WTC11 (cell line): ENCODE results near the gene SLC25A21.

ENCODE experiments used
- ATF3 ChIP-seq: sonication (generic); formaldehyde crosslinking; conservative IDR thresholded peaks from 2 replicates; pipeline ENCODE4 v1.8.1; 2022; ENCODE audit warnings: mild to moderate bottlenecking, missing genetic modification reagents
- CREB1 ChIP-seq: sonication (generic); formaldehyde crosslinking; IDR thresholded peaks from 2 replicates; pipeline ENCODE4 v1.8.0; 2023; ENCODE audit warnings: mild to moderate bottlenecking, missing genetic modification reagents
- CREM ChIP-seq: sonication (generic); formaldehyde crosslinking; IDR thresholded peaks from 2 replicates; pipeline ENCODE4 v1.8.1; 2022; ENCODE audit warnings: mild to moderate bottlenecking, missing genetic modification reagents, moderate library complexity
- GABPB1 ChIP-seq: sonication (generic); formaldehyde crosslinking; IDR thresholded peaks from 2 replicates; pipeline ENCODE4 v1.8.1; 2023; ENCODE audit warnings: mild to moderate bottlenecking, missing genetic modification reagents
- MYBL2 ChIP-seq: sonication (generic); formaldehyde crosslinking; IDR thresholded peaks from 2 replicates; pipeline ENCODE4 v1.8.1; 2023; ENCODE audit warnings: mild to moderate bottlenecking, moderate library complexity, missing genetic modification reagents
- TCF7 ChIP-seq: sonication (generic); formaldehyde crosslinking; IDR thresholded peaks from 2 replicates; pipeline ENCODE4 v1.8.0; 2022; ENCODE audit warnings: mild to moderate bottlenecking, low read depth, missing genetic modification reagents, moderate library complexity
- TEAD4 ChIP-seq: sonication (generic); formaldehyde crosslinking; IDR thresholded peaks from 2 replicates; pipeline ENCODE4 v1.8.0; 2022; ENCODE audit warnings: mild to moderate bottlenecking, missing genetic modification reagents
- TP53 ChIP-seq: sonication (generic); formaldehyde crosslinking; IDR thresholded peaks from 2 replicates; pipeline ENCODE4 v1.8.1; 2023; ENCODE audit warnings: mild to moderate bottlenecking, missing genetic modification reagents
- ZNF138 ChIP-seq: sonication (generic); formaldehyde crosslinking; conservative IDR thresholded peaks from 2 replicates; pipeline ENCODE4 v1.8.1; 2022; ENCODE audit warnings: mild to moderate bottlenecking, moderate library complexity, missing genetic modification reagents
- TF ChIP-seq, protein P1 (sequence below): sonication (generic); formaldehyde crosslinking; IDR thresholded peaks from 2 replicates; pipeline ENCODE4 v1.8.1; 2023; ENCODE audit warnings: mild to moderate bottlenecking, missing genetic modification reagents
- TF ChIP-seq, protein P2 (sequence below): fragments of 200-600 bp; IDR thresholded peaks from 2 replicates; pipeline ENCODE4 v1.8.0; 2022; ENCODE audit warnings: antibody characterized with exemption
- TF ChIP-seq, protein P3 (sequence below): sonication (generic); formaldehyde crosslinking; IDR thresholded peaks from 2 replicates; pipeline ENCODE4 v1.8.1; 2023; ENCODE audit warnings: mild to moderate bottlenecking, missing genetic modification reagents, borderline replicate concordance

DNA sequence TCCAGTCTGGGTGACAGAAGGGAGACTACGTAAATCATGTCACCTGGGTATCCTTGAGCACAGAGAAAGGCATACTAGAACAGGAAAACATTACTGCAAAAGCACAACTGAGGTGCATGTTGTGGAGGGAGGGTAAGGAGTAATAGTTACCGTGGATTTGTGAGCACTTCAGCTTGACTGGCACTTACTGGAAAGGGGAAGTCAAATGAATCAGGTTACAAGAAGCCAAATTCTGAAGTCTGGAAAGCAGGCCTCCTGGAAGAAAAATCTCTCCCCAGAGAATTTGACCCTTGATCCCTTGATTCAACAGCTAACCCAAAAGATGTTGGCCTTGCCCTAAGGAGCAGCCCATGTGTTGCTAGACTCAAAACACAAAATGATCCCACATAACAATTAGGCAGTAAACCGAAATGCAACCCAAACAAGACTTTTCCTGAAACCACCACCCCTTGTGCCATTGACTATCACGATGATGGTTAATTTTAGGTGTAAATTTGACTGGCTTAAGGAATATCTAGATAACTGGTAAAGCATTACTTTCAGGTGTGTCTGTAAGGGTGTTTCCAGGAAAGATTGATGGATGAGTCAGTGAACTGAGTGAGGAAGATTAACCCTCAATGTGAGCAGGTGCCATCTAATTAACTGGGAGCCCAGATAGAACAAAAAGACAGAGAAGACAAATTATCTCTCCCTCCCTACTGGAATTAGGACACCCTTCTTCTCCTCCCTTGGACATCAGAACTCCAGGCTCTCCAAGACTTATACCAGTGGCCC, 108.8 kb downstream of the SLC25A21 start:
- TF ChIP-seq, protein P1, sequence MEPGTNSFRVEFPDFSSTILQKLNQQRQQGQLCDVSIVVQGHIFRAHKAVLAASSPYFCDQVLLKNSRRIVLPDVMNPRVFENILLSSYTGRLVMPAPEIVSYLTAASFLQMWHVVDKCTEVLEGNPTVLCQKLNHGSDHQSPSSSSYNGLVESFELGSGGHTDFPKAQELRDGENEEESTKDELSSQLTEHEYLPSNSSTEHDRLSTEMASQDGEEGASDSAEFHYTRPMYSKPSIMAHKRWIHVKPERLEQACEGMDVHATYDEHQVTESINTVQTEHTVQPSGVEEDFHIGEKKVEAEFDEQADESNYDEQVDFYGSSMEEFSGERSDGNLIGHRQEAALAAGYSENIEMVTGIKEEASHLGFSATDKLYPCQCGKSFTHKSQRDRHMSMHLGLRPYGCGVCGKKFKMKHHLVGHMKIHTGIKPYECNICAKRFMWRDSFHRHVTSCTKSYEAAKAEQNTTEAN (CRISPR knock-in tag), result no peak
- TF ChIP-seq TP53 (CRISPR knock-in tag), result no peak
- no peak for TF ChIP-seq GABPB1 (CRISPR knock-in tag)
- no peak for TF ChIP-seq ATF3 (CRISPR knock-in tag)
- TF ChIP-seq TEAD4 (CRISPR knock-in tag), result no peak
- TF ChIP-seq, protein P2, sequence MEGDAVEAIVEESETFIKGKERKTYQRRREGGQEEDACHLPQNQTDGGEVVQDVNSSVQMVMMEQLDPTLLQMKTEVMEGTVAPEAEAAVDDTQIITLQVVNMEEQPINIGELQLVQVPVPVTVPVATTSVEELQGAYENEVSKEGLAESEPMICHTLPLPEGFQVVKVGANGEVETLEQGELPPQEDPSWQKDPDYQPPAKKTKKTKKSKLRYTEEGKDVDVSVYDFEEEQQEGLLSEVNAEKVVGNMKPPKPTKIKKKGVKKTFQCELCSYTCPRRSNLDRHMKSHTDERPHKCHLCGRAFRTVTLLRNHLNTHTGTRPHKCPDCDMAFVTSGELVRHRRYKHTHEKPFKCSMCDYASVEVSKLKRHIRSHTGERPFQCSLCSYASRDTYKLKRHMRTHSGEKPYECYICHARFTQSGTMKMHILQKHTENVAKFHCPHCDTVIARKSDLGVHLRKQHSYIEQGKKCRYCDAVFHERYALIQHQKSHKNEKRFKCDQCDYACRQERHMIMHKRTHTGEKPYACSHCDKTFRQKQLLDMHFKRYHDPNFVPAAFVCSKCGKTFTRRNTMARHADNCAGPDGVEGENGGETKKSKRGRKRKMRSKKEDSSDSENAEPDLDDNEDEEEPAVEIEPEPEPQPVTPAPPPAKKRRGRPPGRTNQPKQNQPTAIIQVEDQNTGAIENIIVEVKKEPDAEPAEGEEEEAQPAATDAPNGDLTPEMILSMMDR, result no peak
- TF ChIP-seq TCF7 (CRISPR knock-in tag), result no peak
- TF ChIP-seq CREB1 (CRISPR knock-in tag), result no peak
- no peak for TF ChIP-seq CREM (CRISPR knock-in tag)
- TF ChIP-seq ZNF138 (CRISPR knock-in tag), result no peak
- TF ChIP-seq, protein P3, sequence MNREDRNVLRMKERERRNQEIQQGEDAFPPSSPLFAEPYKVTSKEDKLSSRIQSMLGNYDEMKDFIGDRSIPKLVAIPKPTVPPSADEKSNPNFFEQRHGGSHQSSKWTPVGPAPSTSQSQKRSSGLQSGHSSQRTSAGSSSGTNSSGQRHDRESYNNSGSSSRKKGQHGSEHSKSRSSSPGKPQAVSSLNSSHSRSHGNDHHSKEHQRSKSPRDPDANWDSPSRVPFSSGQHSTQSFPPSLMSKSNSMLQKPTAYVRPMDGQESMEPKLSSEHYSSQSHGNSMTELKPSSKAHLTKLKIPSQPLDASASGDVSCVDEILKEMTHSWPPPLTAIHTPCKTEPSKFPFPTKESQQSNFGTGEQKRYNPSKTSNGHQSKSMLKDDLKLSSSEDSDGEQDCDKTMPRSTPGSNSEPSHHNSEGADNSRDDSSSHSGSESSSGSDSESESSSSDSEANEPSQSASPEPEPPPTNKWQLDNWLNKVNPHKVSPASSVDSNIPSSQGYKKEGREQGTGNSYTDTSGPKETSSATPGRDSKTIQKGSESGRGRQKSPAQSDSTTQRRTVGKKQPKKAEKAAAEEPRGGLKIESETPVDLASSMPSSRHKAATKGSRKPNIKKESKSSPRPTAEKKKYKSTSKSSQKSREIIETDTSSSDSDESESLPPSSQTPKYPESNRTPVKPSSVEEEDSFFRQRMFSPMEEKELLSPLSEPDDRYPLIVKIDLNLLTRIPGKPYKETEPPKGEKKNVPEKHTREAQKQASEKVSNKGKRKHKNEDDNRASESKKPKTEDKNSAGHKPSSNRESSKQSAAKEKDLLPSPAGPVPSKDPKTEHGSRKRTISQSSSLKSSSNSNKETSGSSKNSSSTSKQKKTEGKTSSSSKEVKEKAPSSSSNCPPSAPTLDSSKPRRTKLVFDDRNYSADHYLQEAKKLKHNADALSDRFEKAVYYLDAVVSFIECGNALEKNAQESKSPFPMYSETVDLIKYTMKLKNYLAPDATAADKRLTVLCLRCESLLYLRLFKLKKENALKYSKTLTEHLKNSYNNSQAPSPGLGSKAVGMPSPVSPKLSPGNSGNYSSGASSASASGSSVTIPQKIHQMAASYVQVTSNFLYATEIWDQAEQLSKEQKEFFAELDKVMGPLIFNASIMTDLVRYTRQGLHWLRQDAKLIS (CRISPR knock-in tag), result no peak
- TF ChIP-seq MYBL2 (CRISPR knock-in tag), result no peak
